ENCODE measurements around the gene CEP55. TPM values are rescaled to one million over a fixed set of nuclear protein-coding genes. Genes with fewer than 3 reads are reported as not detected.
A peak's percentile ranks its signal among the peaks of the same experiment; 100 is the strongest.

The CEP55 gene
- total and polyA plus RNA-seq, 3 experiments from 2014 or later = 0.97 to 44.4 (median 41.2) TPM

DNA sequence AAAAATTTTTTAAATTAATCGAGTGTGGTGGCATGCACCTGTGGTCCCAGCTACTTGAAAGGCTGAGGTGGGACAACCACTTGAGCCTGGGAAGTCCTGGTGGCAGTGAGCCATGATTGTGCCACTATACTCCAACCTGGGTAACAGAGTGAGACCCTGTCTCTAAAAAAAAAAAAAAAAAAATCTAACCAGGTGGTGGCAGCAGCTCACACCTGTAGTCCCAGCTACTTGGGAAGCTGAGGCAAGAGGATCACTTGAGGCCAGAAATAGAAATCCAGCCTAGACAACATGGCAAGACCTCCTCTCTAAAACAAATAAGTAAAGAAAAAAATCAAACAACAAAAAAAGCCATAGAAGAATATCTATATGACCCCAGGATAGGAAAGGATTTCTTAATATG lies 10.7 kb upstream of the CEP55 start:
- ChIA-PET CTCF (interaction anchor here (1.0 to 2.0 kb wide), 3 partner anchors 101 to 109 kb away, joined by 3 to 10 read pairs (median 3); no protein-coding TSS in a partner anchor), POLR2A (no interaction called here)
- H3K27ac ChIP-seq (ENCODE audit: low read depth, low read length) = no peak overlapping the region
- peaks cover 7 to 12% (median 11%) of the 10 kb centered on the region in 3 donors for H3K4me1 Mint-ChIP-seq
- H3K36me3 Mint-ChIP-seq = peaks cover 0 to 2% (median 0%) of the 10 kb centered on the region in 3 donors
- no peak for DNase-seq
- peaks cover 6% of the 10 kb centered on the region for H3K4me1 ChIP-seq (ENCODE audit: insufficient read depth, low read length)
- no peaks in the 10 kb centered on the region for H3K9me3 ChIP-seq (ENCODE audit: low read length)
- H3K27me3 Mint-ChIP-seq = peaks cover 28 to 60% of the 10 kb centered on the region in 2 donors
- H3K9me3 Mint-ChIP-seq = no peaks in the 10 kb centered on the region
- H3K4me3 ChIP-seq (ENCODE audit: low read length) = no peak overlapping the region
- H3K27ac Mint-ChIP-seq = no peak overlapping the region
- H3K36me3 ChIP-seq (ENCODE audit: insufficient read depth, low read length) = no peaks in the 10 kb centered on the region
- no peak overlapping the region for H3K4me3 Mint-ChIP-seq
- H3K27me3 ChIP-seq (ENCODE audit: insufficient read depth, low read length, poor library complexity, severe bottlenecking) = peaks cover 9% of the 10 kb centered on the region

DNA sequence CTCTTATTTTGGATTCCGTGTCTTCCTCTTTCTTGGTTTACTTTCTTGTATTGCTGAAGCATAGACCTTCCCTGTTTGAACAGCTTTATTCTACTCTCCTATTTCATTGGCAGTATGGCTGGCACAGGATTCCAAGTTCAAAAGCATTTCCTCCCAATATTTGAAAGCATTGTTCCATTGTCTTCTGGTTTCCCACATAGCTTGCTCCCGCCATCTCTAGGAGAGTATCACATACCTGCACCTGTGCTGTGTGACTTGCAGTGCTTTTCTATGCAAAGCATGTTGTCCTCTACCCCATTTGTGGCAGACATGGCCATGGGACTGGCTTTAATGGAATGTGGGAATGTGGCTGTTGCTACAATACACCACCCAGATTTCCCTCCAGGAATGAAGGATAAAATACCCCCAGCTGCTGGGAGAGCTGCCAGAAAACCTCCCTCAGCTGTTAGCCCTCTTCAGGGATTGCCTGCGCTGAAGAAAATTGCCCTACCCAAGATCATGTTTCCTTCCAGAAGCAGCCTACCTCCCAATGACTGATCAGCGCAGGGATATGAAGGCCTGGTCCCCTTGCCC lies 7.4 kb upstream of the CEP55 start:
- Mint-ChIP-seq H3K27me3 (peaks cover 19 to 43% of the 10 kb centered on the region in 2 donors), H3K4me1 (no peaks in the 10 kb centered on the region), H3K36me3 (peaks cover 0 to 2% (median 0%) of the 10 kb centered on the region in 3 donors), H3K27ac (peak overlapping the region in 1 of 8 donors; percentile 91), H3K9me3 (no peaks in the 10 kb centered on the region), H3K4me3 (no peak overlapping the region)
- DNase-seq = no peak
- H3K4me1 ChIP-seq (ENCODE audit: insufficient read depth, low read length) = no peaks in the 10 kb centered on the region
- H3K36me3 ChIP-seq (ENCODE audit: insufficient read depth, low read length) = no peaks in the 10 kb centered on the region
- POLR2A ChIA-PET = no interaction called here
- H3K27ac ChIP-seq (ENCODE audit: low read depth, low read length) = no peak overlapping the region
- no peaks in the 10 kb centered on the region for H3K27me3 ChIP-seq (ENCODE audit: insufficient read depth, low read length, poor library complexity, severe bottlenecking)
- CTCF ChIA-PET = interaction anchor here (1.1 to 3.0 kb wide), 2 partner anchors 22 to 112 kb away, joined by 3 to 23 read pairs; no protein-coding TSS in a partner anchor
- no peaks in the 10 kb centered on the region for H3K9me3 ChIP-seq (ENCODE audit: low read length)
- H3K4me3 ChIP-seq (ENCODE audit: low read length) = no peak overlapping the region

DNA sequence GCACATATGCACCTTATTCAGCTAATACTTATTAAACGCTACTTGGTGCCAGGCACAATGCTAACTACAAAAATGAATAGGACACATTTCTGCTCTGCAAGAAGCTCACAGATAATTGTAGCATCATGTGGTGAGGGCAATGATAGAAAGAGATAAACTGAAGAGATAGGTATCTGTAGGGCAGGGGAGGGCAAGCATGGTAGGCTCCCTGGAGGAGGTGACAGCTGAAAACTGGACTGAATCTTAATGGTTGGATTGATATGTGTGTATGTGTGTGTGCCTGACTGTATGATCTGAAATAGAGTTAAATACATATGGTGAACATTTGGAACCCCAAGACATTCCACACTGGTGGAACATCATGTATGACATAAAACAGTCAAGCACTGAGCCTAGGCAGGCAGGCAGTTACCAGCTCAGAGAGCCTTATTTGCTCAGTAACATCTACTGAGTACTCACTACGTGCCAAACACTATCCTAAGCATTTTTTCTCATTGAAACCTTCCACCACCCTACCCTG lies 4.8 kb upstream of the CEP55 start:
- Histone ChIP-seq H3K27me3 (ENCODE audit: insufficient read depth, low read length, poor library complexity, severe bottlenecking) (no peaks in the 10 kb centered on the region), H3K4me3 (ENCODE audit: low read length) (no peak overlapping the region), H3K4me1 (ENCODE audit: insufficient read depth, low read length) (peaks cover 7% of the 10 kb centered on the region), H3K9me3 (ENCODE audit: low read length) (no peaks in the 10 kb centered on the region), H3K27ac (ENCODE audit: low read depth, low read length) (no peak overlapping the region), H3K36me3 (ENCODE audit: insufficient read depth, low read length) (no peaks in the 10 kb centered on the region)
- ChIA-PET POLR2A (no interaction called here), CTCF (interaction anchor here (1.3 to 2.2 kb wide), 3 partner anchors 9 to 116 kb away, joined by 3 to 12 read pairs (median 4); partner anchors contain the start of gene MYOF)
- Mint-ChIP-seq H3K9me3 (no peaks in the 10 kb centered on the region), H3K27ac (no peak overlapping the region), H3K4me3 (peak overlapping the region in 1 of 7 donors; percentile 21), H3K36me3 (peaks cover 0 to 5% (median 2%) of the 10 kb centered on the region in 3 donors), H3K27me3 (peaks cover 10 to 30% of the 10 kb centered on the region in 2 donors), H3K4me1 (peaks cover 3 to 6% (median 5%) of the 10 kb centered on the region in 3 donors)
- DNase-seq = no peak

DNA sequence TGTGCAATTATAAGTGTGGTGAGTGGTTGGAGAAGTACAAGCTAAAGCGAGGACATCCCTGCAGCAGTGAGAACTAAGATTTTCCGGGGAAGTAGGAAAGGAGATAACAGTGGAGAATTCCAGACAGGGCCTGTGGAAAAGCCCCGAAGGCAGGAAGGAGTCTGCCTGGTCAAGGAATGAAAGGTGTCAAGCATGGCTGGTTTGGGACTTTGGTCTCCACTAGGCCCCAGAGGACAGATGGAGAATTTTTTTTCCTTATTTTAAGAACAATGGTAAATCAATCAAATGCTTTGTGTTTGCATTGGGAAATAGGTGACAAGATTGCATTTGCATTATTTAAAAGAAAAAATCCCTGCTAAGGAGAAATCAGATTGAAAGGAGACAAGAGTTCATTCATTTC lies 3.2 kb upstream of the CEP55 start:
- no peak overlapping the region for H3K4me3 ChIP-seq (ENCODE audit: low read length)
- no peaks in the 10 kb centered on the region for H3K27me3 ChIP-seq (ENCODE audit: insufficient read depth, low read length, poor library complexity, severe bottlenecking)
- H3K4me3 Mint-ChIP-seq = no peak overlapping the region
- H3K27ac Mint-ChIP-seq = no peak overlapping the region
- H3K36me3 ChIP-seq (ENCODE audit: insufficient read depth, low read length) = no peaks in the 10 kb centered on the region
- peaks cover 14 to 19% (median 18%) of the 10 kb centered on the region in 3 donors for H3K4me1 Mint-ChIP-seq
- H3K27me3 Mint-ChIP-seq = peaks cover 11 to 26% of the 10 kb centered on the region in 2 donors
- no peak overlapping the region for H3K27ac ChIP-seq (ENCODE audit: low read depth, low read length)
- DNase-seq = no peak
- H3K4me1 ChIP-seq (ENCODE audit: insufficient read depth, low read length) = peaks cover 12% of the 10 kb centered on the region
- no peaks in the 10 kb centered on the region for H3K9me3 ChIP-seq (ENCODE audit: low read length)
- H3K9me3 Mint-ChIP-seq = no peaks in the 10 kb centered on the region
- CTCF ChIA-PET = no interaction called here
- peaks cover 0 to 5% (median 2%) of the 10 kb centered on the region in 3 donors for H3K36me3 Mint-ChIP-seq
- POLR2A ChIA-PET = no interaction called here

DNA sequence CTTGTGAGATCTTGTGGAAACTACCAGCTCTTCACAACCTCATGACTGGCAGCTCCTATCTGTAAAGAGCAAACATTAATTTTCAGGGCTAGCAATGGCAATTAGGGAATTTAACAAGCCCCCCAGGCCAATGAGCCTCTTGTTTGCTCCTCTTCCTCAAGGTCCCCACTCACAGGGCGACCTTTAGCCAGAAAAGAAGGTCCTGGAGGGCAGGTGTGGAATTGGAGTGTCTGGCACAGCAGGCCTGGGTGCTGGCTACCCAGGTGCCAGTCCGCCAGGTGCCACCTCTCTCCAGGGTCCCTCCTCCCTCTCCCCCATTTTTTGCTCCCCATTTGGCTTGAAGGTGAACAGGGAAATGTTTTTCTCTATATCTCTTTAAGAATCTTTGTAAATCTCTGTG lies 1.9 kb upstream of the CEP55 start:
- DNase-seq = no peak
- Histone ChIP-seq H3K9me3 (ENCODE audit: low read length) (no peaks in the 10 kb centered on the region), H3K36me3 (ENCODE audit: insufficient read depth, low read length) (no peaks in the 10 kb centered on the region), H3K4me1 (ENCODE audit: insufficient read depth, low read length) (peaks cover 12% of the 10 kb centered on the region), H3K4me3 (ENCODE audit: low read length) (no peak overlapping the region), H3K27ac (ENCODE audit: low read depth, low read length) (no peak overlapping the region), H3K27me3 (ENCODE audit: insufficient read depth, low read length, poor library complexity, severe bottlenecking) (no peaks in the 10 kb centered on the region)
- Mint-ChIP-seq H3K36me3 (peaks cover 0 to 5% (median 0%) of the 10 kb centered on the region in 3 donors), H3K27ac (no peak overlapping the region), H3K27me3 (peaks cover 2 to 15% of the 10 kb centered on the region in 2 donors), H3K4me3 (peak overlapping the region in 2 of 7 donors; percentile 13 to 53), H3K4me1 (peaks cover 18 to 30% (median 24%) of the 10 kb centered on the region in 3 donors), H3K9me3 (no peaks in the 10 kb centered on the region)
- POLR2A ChIA-PET = no interaction called here
- CTCF ChIA-PET = interaction anchor here (1.8 to 3.7 kb wide), 2 partner anchors 12 to 119 kb away, joined by 10 to 17 read pairs; partner anchors contain the start of gene MYOF

DNA sequence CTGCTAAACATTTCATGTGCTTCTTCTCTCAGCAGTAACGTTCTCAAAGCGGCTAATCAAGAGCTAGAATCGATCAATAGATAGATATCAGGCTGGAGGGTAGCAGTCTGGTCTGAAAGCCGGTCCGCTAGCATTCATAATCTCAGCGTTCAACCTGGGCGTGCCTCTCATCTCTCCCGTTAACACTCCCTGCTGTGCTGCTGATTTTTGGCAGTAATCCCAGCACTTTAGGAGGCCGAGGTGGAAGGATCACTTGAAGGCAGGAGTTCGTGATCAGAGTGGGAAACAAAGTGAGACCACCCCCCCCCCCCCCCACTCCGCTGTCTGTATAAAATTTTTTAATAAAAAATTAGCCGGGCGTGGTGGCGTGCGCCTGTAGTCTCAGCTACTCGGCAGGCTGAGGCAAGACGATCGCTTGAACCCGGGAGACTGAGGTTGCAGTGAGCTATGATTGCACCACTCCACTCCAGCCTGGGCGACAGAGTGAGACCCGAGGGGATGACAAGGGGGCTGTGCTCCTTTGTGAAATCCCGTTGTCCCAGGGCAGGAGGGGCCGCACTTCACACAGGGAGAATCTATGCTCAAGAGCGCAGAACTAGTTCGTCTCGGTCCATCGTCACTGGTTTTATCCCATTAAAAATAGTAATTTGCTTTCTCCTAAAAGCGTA lies 624 bp upstream of the CEP55 start:
- Histone ChIP-seq H3K27ac (ENCODE audit: low read depth, low read length) (peak overlapping the region; percentile 52), H3K4me1 (ENCODE audit: insufficient read depth, low read length) (peaks cover 12% of the 10 kb centered on the region), H3K27me3 (ENCODE audit: insufficient read depth, low read length, poor library complexity, severe bottlenecking) (no peaks in the 10 kb centered on the region), H3K36me3 (ENCODE audit: insufficient read depth, low read length) (no peaks in the 10 kb centered on the region), H3K4me3 (ENCODE audit: low read length) (peak overlapping the region; percentile 95), H3K9me3 (ENCODE audit: low read length) (no peaks in the 10 kb centered on the region)
- H3K27ac Mint-ChIP-seq = peak overlapping the region in 7 of 8 donors; percentile 59 to 88 (median 80)
- peak overlapping the region; percentile 91 to 96 (median 93) for H3K4me3 Mint-ChIP-seq
- peaks cover 1 to 7% of the 10 kb centered on the region in 2 donors for H3K27me3 Mint-ChIP-seq
- POLR2A ChIA-PET = no interaction called here
- peaks cover 18 to 39% (median 24%) of the 10 kb centered on the region in 3 donors for H3K4me1 Mint-ChIP-seq
- peaks cover 0 to 5% (median 0%) of the 10 kb centered on the region in 3 donors for H3K36me3 Mint-ChIP-seq
- peak in 1 of 5 donors; percentile 46 for DNase-seq
- no peaks in the 10 kb centered on the region for H3K9me3 Mint-ChIP-seq
- CTCF ChIA-PET = interaction anchor here (0.7 to 3.7 kb wide), 6 partner anchors 10 to 120 kb away, joined by 3 to 17 read pairs (median 5); partner anchors contain the start of gene MYOF

DNA sequence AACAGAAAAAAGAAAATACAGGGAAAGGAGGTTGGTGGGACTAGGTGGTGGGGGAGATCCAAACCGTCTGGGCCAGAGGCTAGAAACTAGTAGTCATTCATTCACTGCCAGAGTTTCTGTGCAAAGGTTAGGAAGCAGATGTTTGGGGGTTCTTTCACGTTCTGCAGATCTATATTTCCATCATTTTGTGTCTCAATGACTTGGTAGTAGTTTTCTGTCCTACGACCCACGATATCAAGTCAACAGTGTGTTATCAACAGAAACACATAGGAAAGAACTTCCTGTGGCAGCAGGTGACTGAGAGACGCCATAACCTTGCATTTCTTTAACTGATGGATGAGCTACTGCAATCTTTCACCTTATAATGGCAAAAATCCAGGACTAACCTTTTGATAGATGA lies 1.8 kb downstream of the CEP55 start:
- POLR2A ChIA-PET = no interaction called here
- Histone ChIP-seq H3K4me1 (ENCODE audit: insufficient read depth, low read length) (peaks cover 12% of the 10 kb centered on the region), H3K27me3 (ENCODE audit: insufficient read depth, low read length, poor library complexity, severe bottlenecking) (no peaks in the 10 kb centered on the region), H3K9me3 (ENCODE audit: low read length) (no peaks in the 10 kb centered on the region), H3K4me3 (ENCODE audit: low read length) (no peak overlapping the region), H3K36me3 (ENCODE audit: insufficient read depth, low read length) (no peaks in the 10 kb centered on the region), H3K27ac (ENCODE audit: low read depth, low read length) (no peak overlapping the region)
- Mint-ChIP-seq H3K4me1 (peaks cover 24 to 57% (median 38%) of the 10 kb centered on the region in 3 donors), H3K4me3 (peak overlapping the region; percentile 24 to 83 (median 77)), H3K27ac (peak overlapping the region in 7 of 8 donors; percentile 43 to 92 (median 70)), H3K27me3 (peaks cover 0 to 1% of the 10 kb centered on the region in 2 donors), H3K36me3 (peaks cover 0 to 5% (median 0%) of the 10 kb centered on the region in 3 donors), H3K9me3 (no peaks in the 10 kb centered on the region)
- CTCF ChIA-PET = interaction anchor here (0.9 to 3.7 kb wide), 3 partner anchors 11 to 27 kb away, joined by 3 to 17 read pairs (median 3); partner anchors contain the start of gene MYOF
- DNase-seq = no peak

Measured in CD8-positive, alpha-beta memory T cell (primary cell).